CD14-positive monocyte (primary cell): ENCODE measurements around the gene ACAD10. TPM values are rescaled to one million over a fixed set of nuclear protein-coding genes. Genes with fewer than 3 reads are reported as not detected.

Source experiments
- DNase-seq, 3 donors: peaks; one replicate each; pipeline ENCODE4 v3.0.0-alpha.2; 2011 to 2022
- H2AFZ ChIP-seq: 2 replicates; pipeline ENCODE4 v1.6.0; 2012; ENCODE audit warnings: mild to moderate bottlenecking, low read depth, low read length, inconsistent platforms; ENCODE audit not compliant: insufficient read depth, poor library complexity, severe bottlenecking
- H3K27ac ChIP-seq, 2 donors: 1 replicate in 1 of 2; 2 replicates in 1 of 2; pipeline ENCODE4 v1.5.1; 2012 to 2013; ENCODE audit warnings: low read length in 2 of 2, control low read depth in 1 of 2, inconsistent platforms in 1 of 2, low read depth in 1 of 2, mild to moderate bottlenecking in 1 of 2
- H3K27me3 ChIP-seq, 2 donors: one replicate each; pipeline versions ENCODE4 v1.6.0 to v1.6.1; 2011 to 2013; ENCODE audit warnings: low read length in 2 of 2; ENCODE audit not compliant: control insufficient read depth in 2 of 2, insufficient read depth in 2 of 2
- H3K36me3 ChIP-seq, 2 donors: replicated peaks in 1 of 2; 1 replicate in 1 of 2; 2 replicates in 1 of 2; pipeline versions ENCODE4 v1.5.1 to v1.6.1; 2012 to 2013; ENCODE audit warnings: low read length in 2 of 2, control low read depth in 1 of 2, inconsistent platforms in 1 of 2, mild to moderate bottlenecking in 1 of 2; ENCODE audit not compliant: insufficient read depth in 2 of 2, control insufficient read depth in 1 of 2
- H3K4me1 ChIP-seq, 2 donors: 1 replicate in 1 of 2; 2 replicates in 1 of 2; pipeline versions ENCODE4 v1.5.1 to v1.6.1; 2012 to 2013; ENCODE audit warnings: low read length in 2 of 2, control low read depth in 1 of 2, inconsistent platforms in 1 of 2, mild to moderate bottlenecking in 1 of 2, moderate library complexity in 1 of 2; ENCODE audit not compliant: insufficient read depth in 2 of 2, control insufficient read depth in 1 of 2
- H3K4me2 ChIP-seq: replicated peaks from 2 replicates; pipeline ENCODE3; 2012; ENCODE audit warnings: low read length, moderate library complexity, mild to moderate bottlenecking; ENCODE audit not compliant: poor library complexity, severe bottlenecking; ENCODE audit errors: extremely low read depth
- H3K4me3 ChIP-seq, 3 experiments: fragments of 200-600 bp in 1 of 3; sonication (generic) in 1 of 3; replicated peaks in 1 of 3; 1 replicate in 2 of 3; 2 replicates in 1 of 3; pipeline ENCODE4 v1.5.1; 2011 to 2013; ENCODE audit warnings: low read length in 3 of 3, mild to moderate bottlenecking in 3 of 3, control low read depth in 2 of 3, low read depth in 2 of 3, inconsistent platforms in 1 of 3, moderate library complexity in 1 of 3
- H3K79me2 ChIP-seq: 2 replicates; pipeline ENCODE4 v1.6.0; 2012; ENCODE audit warnings: mild to moderate bottlenecking, control low read depth, inconsistent platforms, low read length, moderate library complexity; ENCODE audit not compliant: insufficient read depth
- H3K9ac ChIP-seq: 2 replicates; pipeline ENCODE4 v1.6.0; 2017; ENCODE audit warnings: low read length, mild to moderate bottlenecking; ENCODE audit not compliant: insufficient read depth, poor library complexity, severe bottlenecking
- H3K9me3 ChIP-seq, 2 donors: replicated peaks in 1 of 2; 1 replicate in 1 of 2; 2 replicates in 1 of 2; pipeline versions ENCODE4 v1.5.1 to v1.6.1; 2012 to 2013; ENCODE audit warnings: low read length in 2 of 2, control low read depth in 1 of 2; ENCODE audit not compliant: control insufficient read depth in 1 of 2, insufficient read depth in 1 of 2
- H4K20me1 ChIP-seq: 2 replicates; pipeline ENCODE4 v1.6.0; 2012; ENCODE audit warnings: mild to moderate bottlenecking, low read length, control low read depth, moderate library complexity; ENCODE audit not compliant: insufficient read depth
- H3K27ac Mint-ChIP-seq, 7 donors: one replicate each; pipeline ENCODE4 v1.8.0; 2020; ENCODE audit warnings: mild to moderate bottlenecking in 7 of 7, mixed read lengths in 7 of 7, moderate library complexity in 6 of 7, inconsistent platforms in 2 of 7
- H3K27me3 Mint-ChIP-seq, 3 donors: one replicate each; pipeline ENCODE4 v1.8.0; 2021 to 2022; ENCODE audit warnings: low read depth in 3 of 3, mild to moderate bottlenecking in 3 of 3, mixed read lengths in 3 of 3, moderate library complexity in 3 of 3, inconsistent platforms in 1 of 3
- H3K36me3 Mint-ChIP-seq, 2 donors: one replicate each; pipeline ENCODE4 v1.8.0; 2020; ENCODE audit warnings: mixed read lengths in 2 of 2, inconsistent platforms in 1 of 2, mild to moderate bottlenecking in 1 of 2
- H3K4me1 Mint-ChIP-seq: one replicate; pipeline ENCODE4 v1.8.0; 2020; ENCODE audit warnings: mild to moderate bottlenecking, mixed read lengths
- H3K4me3 Mint-ChIP-seq, 2 donors: one replicate each; pipeline ENCODE4 v1.8.0; 2020; ENCODE audit warnings: mild to moderate bottlenecking in 2 of 2, mixed read lengths in 2 of 2, moderate library complexity in 1 of 2
- H3K9me3 Mint-ChIP-seq, 7 donors: one replicate each; pipeline ENCODE4 v1.8.0; 2020 to 2022; ENCODE audit warnings: mixed read lengths in 7 of 7, mild to moderate bottlenecking in 6 of 7, moderate library complexity in 6 of 7, inconsistent platforms in 2 of 7
- CTCF ChIP-seq: fragments of 200-600 bp; IDR thresholded peaks from one replicate; pipeline ENCODE4 v1.8.0; 2022; ENCODE audit warnings: antibody characterized with exemption, mild to moderate bottlenecking
- WGBS: methylation state at CpG from one replicate; pipeline ENCODE4 v1.1.5; 2013; ENCODE audit warnings: missing lambda C conversion rate; ENCODE audit not compliant: insufficient coverage; 5-methylcytosine and 5-hydroxymethylcytosine counted together
- intact Hi-C, 2 donors: fragments of 100-400 bp; cut with micrococcal nuclease; formaldehyde crosslinking; loops; one replicate each; pipeline versions ENCODE4 v1.15.0 to v1.15.1; 2023
- polyA plus RNA-seq, 3 donors: library from polyadenylated mRNA; depleted of rRNA in 1 of 3; unstranded in 2 of 3; stranded (reverse) in 1 of 3; fragments of 300-500 nt in 2 of 3; fragments of >200 nt in 1 of 3; fragmentation: Illumina TruSeq in 2 of 3; gene quantifications; 1 replicate in 2 of 3; 2 replicates in 1 of 3; pipeline ENCODE4 v1.2.3, GENCODE V29; 2012 to 2021

The ACAD10 gene
- polyA plus RNA-seq, 3 donors: 9.4 to 34.3 (median 10.1) TPM

- Mint-ChIP-seq H3K4me3 (peak overlapping the region in 1 of 2 donors; percentile 45), H3K9me3 (no peaks in the 10 kb centered on the region), H3K27ac (peak overlapping the region in 4 of 7 donors; percentile 5 to 54 (median 48)), H3K27me3 (peaks cover 0 to 2% (median 2%) of the 10 kb centered on the region in 3 donors), H3K36me3 (peaks cover 66 to 93% of the 10 kb centered on the region in 2 donors), H3K4me1 (no peaks in the 10 kb centered on the region)
- 100% methylated on average over 4 of the region's 4 CpGs for WGBS
- no peak overlapping the region for H3K9ac ChIP-seq
- H3K4me3 ChIP-seq: no peak overlapping the region
- H3K79me2 ChIP-seq: no peaks in the 10 kb centered on the region
- intact Hi-C loops: no loop called here
- peaks cover 35% of the 10 kb centered on the region for H4K20me1 ChIP-seq
- peak overlapping the region in 1 of 2 donors; percentile 36 for H3K27ac ChIP-seq
- no peak overlapping the region for H3K4me2 ChIP-seq
- DNase-seq: no peak
- no peaks in the 10 kb centered on the region for H3K9me3 ChIP-seq
- H3K4me1 ChIP-seq: no peaks in the 10 kb centered on the region
- H2AFZ ChIP-seq: no peak overlapping the region
- H3K27me3 ChIP-seq: no peaks in the 10 kb centered on the region
- peaks cover 79 to 92% of the 10 kb centered on the region in 2 donors for H3K36me3 ChIP-seq
- no peak for TF ChIP-seq CTCF
Measured at GRCh38 chr12:111798182-111798581, 112.3 kb downstream of the ACAD10 start.

- Histone ChIP-seq H3K27ac (no peak overlapping the region), H3K4me3 (no peak overlapping the region), H3K4me1 (no peaks in the 10 kb centered on the region), H3K9ac (no peak overlapping the region), H3K9me3 (no peaks in the 10 kb centered on the region), H4K20me1 (peaks cover 25% of the 10 kb centered on the region), H3K4me2 (no peak overlapping the region), H2AFZ (no peak overlapping the region), H3K36me3 (peaks cover 80 to 91% of the 10 kb centered on the region in 2 donors), H3K79me2 (no peaks in the 10 kb centered on the region), H3K27me3 (no peaks in the 10 kb centered on the region)
- Mint-ChIP-seq H3K9me3 (no peaks in the 10 kb centered on the region), H3K4me1 (no peaks in the 10 kb centered on the region), H3K4me3 (no peak overlapping the region), H3K27me3 (no peaks in the 10 kb centered on the region), H3K36me3 (peaks cover 63 to 93% of the 10 kb centered on the region in 2 donors), H3K27ac (no peak overlapping the region)
- TF ChIP-seq CTCF: no peak
- WGBS: 100% methylated on average over 6 of the region's 9 CpGs
- intact Hi-C loops: no loop called here
- no peak for DNase-seq
Measured at GRCh38 chr12:111799758-111800157, 113.9 kb downstream of the ACAD10 start.
